Midbrain (tissue), 1 donor: ENCODE measurements around the gene TUBA3E.
"Not testable (repeated sequence)": the region's sequence is repeated elsewhere in the genome, so short reads cannot be mapped to it uniquely, and the experiment has no call there.

ENCODE experiments used
- DNase-seq: peaks from one replicate; lab custom pipeline; 2025; lab: John Stamatoyannopoulos, UW

The TUBA3E gene

GRCh38 chr2:130191319-130191718 is 6.9 kb downstream of the TUBA3E start:
- not testable (repeated sequence) for DNase-seq

- DNase-seq, result no peak
These were observed 8.0 kb downstream of the TUBA3E start for GRCh38 chr2:130190237-130190636.

GRCh38 chr2:130188958-130189357 is 9.3 kb downstream of the TUBA3E start:
- DNase-seq, result not testable (repeated sequence)

- DNase-seq, result not testable (repeated sequence)
These were observed 10.1 kb downstream of the TUBA3E start for GRCh38 chr2:130187859-130188792.

- DNase-seq, result no peak
These were observed 11.0 kb downstream of the TUBA3E start for GRCh38 chr2:130187268-130187667.

- DNase-seq, result no peak
These were observed 11.8 kb downstream of the TUBA3E start for GRCh38 chr2:130186391-130186790.

- DNase-seq, result no peak
These were observed 12.3 kb downstream of the TUBA3E start for GRCh38 chr2:130185896-130186295.

- no peak for DNase-seq
These were observed 12.8 kb downstream of the TUBA3E start for GRCh38 chr2:130185436-130185835.

- DNase-seq, result peak; percentile 39
These were observed 14.5 kb downstream of the TUBA3E start for GRCh38 chr2:130183512-130184373.

- DNase-seq, result not testable (repeated sequence)
These were observed 15.3 kb downstream of the TUBA3E start for GRCh38 chr2:130182826-130183511.

- peak; percentile 85 for DNase-seq
These were observed 16.2 kb downstream of the TUBA3E start, which contains the start of gene MZT2B for GRCh38 chr2:130181880-130182682. Gene MZT2B, plus strand, starts transcription at chr2:130182262. Its CDS starts 21 bp downstream, at chr2:130182283.

- peak; percentile 96 for DNase-seq
These were observed 16.8 kb downstream of the TUBA3E start, which contains the start of gene SMPD4 for GRCh38 chr2:130181325-130181879. Gene SMPD4, minus strand, starts transcription at chr2:130181602. Its CDS starts 5,010 bp downstream, at chr2:130176592.

- not testable (repeated sequence) for DNase-seq
These were observed 17.6 kb downstream of the TUBA3E start for GRCh38 chr2:130180404-130181324.

GRCh38 chr2:130174866-130175265 is 23.4 kb downstream of the TUBA3E start:
- not testable (repeated sequence) for DNase-seq

- no peak for DNase-seq
These were observed 28.3 kb downstream of the TUBA3E start for GRCh38 chr2:130169896-130170295.

GRCh38 chr2:130169163-130169562 is 29.1 kb downstream of the TUBA3E start:
- not testable (repeated sequence) for DNase-seq

GRCh38 chr2:130166611-130167010 is 31.6 kb downstream of the TUBA3E start:
- not testable (repeated sequence) for DNase-seq

GRCh38 chr2:130165293-130166016 is 32.8 kb downstream of the TUBA3E start:
- no peak for DNase-seq

- DNase-seq, result no peak
These were observed 35.3 kb downstream of the TUBA3E start for GRCh38 chr2:130162968-130163367.
